Sigmoid colon (tissue), 7 donors: ENCODE data around the gene SLC8B1. TPM values are rescaled to one million over a fixed set of nuclear protein-coding genes. Genes with fewer than 3 reads are reported as not detected.
A peak's percentile ranks its signal among the peaks of the same experiment; 100 is the strongest.
"Not testable (repeated sequence)": the region's sequence is repeated elsewhere in the genome, so short reads cannot be mapped to it uniquely, and the experiment has no call there.

Experiments used
- DNase-seq: peaks from one replicate; pipeline ENCODE4 v3.0.0-alpha.2; 2019
- H3K27ac ChIP-seq, 4 donors: fragments of 200-600 bp; sonication (generic); one replicate each; pipeline ENCODE4 v1.5.1; 2016 to 2019; ENCODE audit warnings: mild to moderate bottlenecking in 1 of 4
- H3K27me3 ChIP-seq, 3 donors: fragments of 200-600 bp; sonication (generic); one replicate each; pipeline ENCODE4 v1.5.1; 2019; ENCODE audit warnings: mild to moderate bottlenecking in 1 of 3
- H3K36me3 ChIP-seq, 4 donors: fragments of 200-600 bp; sonication (generic); one replicate each; pipeline ENCODE4 v1.5.1; 2016 to 2019
- H3K4me1 ChIP-seq, 4 donors: fragments of 200-600 bp; sonication (generic); one replicate each; pipeline ENCODE4 v1.5.1; 2017 to 2019
- H3K4me3 ChIP-seq, 4 donors: fragments of 200-600 bp; sonication (generic); one replicate each; pipeline ENCODE4 v1.5.1; 2017 to 2019; ENCODE audit warnings: mild to moderate bottlenecking in 2 of 4, moderate library complexity in 1 of 4
- H3K9me3 ChIP-seq, 4 donors: fragments of 200-600 bp in 3 of 4; sonication (generic) in 3 of 4; one replicate each; pipeline versions ENCODE4 v1.5.1 to v1.6.1; 2013 to 2019
- EP300 ChIP-seq, 4 donors: sonication (generic); formaldehyde crosslinking; IDR thresholded peaks; one replicate each; pipeline ENCODE4 v1.6.1; 2017; ENCODE audit warnings: antibody characterized with exemption in 4 of 4
- POLR2A ChIP-seq, 2 donors: fragments of 450-650 bp; IDR thresholded peaks; one replicate each; pipeline ENCODE4 v1.6.1; 2016; ENCODE audit warnings: antibody characterized with exemption in 2 of 2, mild to moderate bottlenecking in 2 of 2, moderate library complexity in 2 of 2
- POLR2AphosphoS5 ChIP-seq, 4 donors: sonication (generic); formaldehyde crosslinking; IDR thresholded peaks; one replicate each; pipeline ENCODE4 v1.6.1; 2017; ENCODE audit warnings: antibody characterized with exemption in 4 of 4
- WGBS, 2 donors: extraction: QIAGEN DNeasy Blood & Tissue Kit; methylation state at CpG; one replicate each; pipeline ENCODE4 v1.1.7; 2013; 5-methylcytosine and 5-hydroxymethylcytosine counted together
- intact Hi-C: fragments of 100-400 bp; cut with DNase I; formaldehyde crosslinking; loops from one replicate; pipeline ENCODE4 v1.15.1; 2023
- polyA plus RNA-seq, 3 donors: library from polyadenylated mRNA; stranded (reverse); fragments of 200-250 nt; gene quantifications; one replicate each; pipeline ENCODE4 v1.2.3, GENCODE V29; 2013
- total RNA-seq, 4 donors: library from RNA; depleted of rRNA; stranded (reverse); fragments of >200 nt; gene quantifications; one replicate each; pipeline ENCODE4 v1.1.0, GENCODE V29; 2016
- TF ChIP-seq, protein P1 (sequence below), 4 experiments: fragments of 450-650 bp in 3 of 4; fragments of 200-600 bp in 1 of 4; IDR thresholded peaks; one replicate each; pipeline ENCODE4 v1.5.1; 2016 to 2019; ENCODE audit warnings: antibody characterized with exemption in 4 of 4, mild to moderate bottlenecking in 3 of 4, moderate library complexity in 2 of 4
- donor health status: healthy with polysubstance abuse.
- donor health status: Bipolar disorder and iron deficiency.
- donor health status: healthy.

SLC8B1 gene
- total and polyA plus RNA-seq, 7 donors: 8.4 to 38.5 (median 17.1) TPM

DNA sequence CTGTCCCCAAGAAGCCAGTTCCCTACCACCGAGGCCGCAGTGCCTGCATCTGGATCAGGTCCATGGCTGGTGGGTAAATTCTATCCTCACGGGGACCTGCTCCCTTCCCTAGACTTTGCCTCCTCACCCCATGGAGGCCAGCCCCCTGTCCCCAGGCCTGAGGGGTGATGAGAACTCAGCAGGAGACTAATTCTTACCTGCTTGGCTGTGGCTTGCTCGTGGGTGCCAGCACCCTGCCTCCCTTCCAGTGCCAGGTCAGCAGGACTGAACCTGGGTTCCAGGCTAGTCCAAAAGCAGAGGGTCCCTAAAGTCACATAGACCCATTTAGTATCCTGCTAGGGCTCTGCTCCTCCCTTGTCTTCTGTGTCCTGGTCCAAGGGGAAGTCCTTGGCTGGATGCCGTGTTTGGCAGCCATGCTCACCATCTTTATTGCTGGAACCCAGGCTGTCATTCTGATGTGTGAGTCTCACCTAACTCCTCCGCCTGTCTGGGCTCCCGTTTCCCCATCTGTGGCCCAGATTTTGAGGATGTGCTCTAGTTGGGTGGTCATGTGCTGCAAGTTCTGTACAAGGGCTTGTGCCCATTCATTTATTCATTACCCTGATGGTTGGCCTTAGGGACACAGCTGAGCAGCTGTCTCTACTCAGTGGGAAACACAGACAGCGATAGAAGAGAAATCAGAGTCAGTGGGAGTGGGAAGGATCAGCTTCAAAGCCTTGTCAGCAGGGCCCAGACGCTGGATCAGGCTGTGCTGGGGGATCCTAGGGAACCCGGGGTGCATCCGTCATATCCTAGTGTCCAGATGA, 24.4 kb upstream of the SLC8B1 start:
- Histone ChIP-seq H3K27me3 (no peaks in the 10 kb centered on the region), H3K27ac (peak overlapping the region; percentile 85 to 91 (median 88)), H3K9me3 (no peaks in the 10 kb centered on the region), H3K36me3 (peaks cover 0 to 4% (median 0%) of the 10 kb centered on the region in 4 donors), H3K4me1 (peaks cover 0 to 21% (median 14%) of the 10 kb centered on the region in 4 donors), H3K4me3 (peak overlapping the region; percentile 47 to 90 (median 86))
- 47 to 55% methylated on average over 11 of the region's 11 CpGs for WGBS, 2 donors
- DNase-seq: peak; percentile 80
- TF ChIP-seq EP300 (IDR thresholded peaks at IDR 0.05): no peak
- peak in 1 of 4 donors; percentile 17 for TF ChIP-seq POLR2AphosphoS5 (IDR thresholded peaks at IDR 0.05)
- intact Hi-C loops: loop anchor here (2.0 kb wide), 1 partner anchor 175 kb away; the partner anchor contains the start of genes DDX54 and RITA1

DNA sequence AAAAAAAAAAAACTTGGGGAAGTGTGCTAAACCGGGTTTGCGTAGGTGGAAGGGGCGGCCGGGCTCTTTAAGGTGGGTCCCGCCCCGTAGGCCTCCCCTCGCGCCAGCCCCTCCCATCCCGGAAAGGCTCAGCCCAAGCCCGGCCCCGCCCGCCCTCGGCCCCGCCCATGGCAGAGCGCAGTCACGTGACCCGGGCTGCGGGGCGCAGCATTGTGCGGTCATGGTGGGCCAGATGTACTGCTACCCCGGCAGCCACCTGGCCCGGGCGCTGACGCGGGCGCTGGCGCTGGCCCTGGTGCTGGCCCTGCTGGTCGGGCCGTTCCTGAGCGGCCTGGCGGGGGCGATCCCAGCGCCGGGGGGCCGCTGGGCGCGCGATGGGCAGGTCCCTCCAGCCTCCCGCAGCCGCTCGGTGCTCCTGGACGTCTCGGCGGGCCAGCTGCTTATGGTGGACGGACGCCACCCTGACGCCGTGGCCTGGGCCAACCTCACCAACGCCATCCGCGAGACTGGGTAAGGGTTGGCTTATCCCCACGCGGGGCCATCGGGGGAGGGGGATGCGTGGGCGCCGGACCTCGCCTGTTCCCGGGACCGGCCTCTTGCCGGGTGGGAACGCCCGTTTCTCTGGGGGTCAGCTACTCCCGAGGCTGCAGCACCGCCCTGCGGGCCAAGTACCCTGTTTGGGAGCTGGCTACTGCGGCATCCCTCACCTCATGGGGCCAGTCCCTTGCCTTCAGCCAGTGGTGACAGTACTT, 23.6 kb upstream of the SLC8B1 start, which contains the start of gene PLBD2:
Gene PLBD2 (plus strand): TSS at position 207 of the 752 bp plus-strand sequence. CDS start 14 bp downstream, at position 221.
- Histone ChIP-seq H3K4me3 (peak within 1 kb of the TSS; percentile 47 to 90 (median 86)), H3K4me1 (peaks cover 0 to 21% (median 14%) of the 10 kb centered on the region in 4 donors), H3K27me3 (no peaks in the 10 kb centered on the region), H3K27ac (peak within 1 kb of the TSS; percentile 85 to 91 (median 88)), H3K9me3 (no peaks in the 10 kb centered on the region), H3K36me3 (no peaks in the 10 kb centered on the region)
- TF ChIP-seq, protein P1, sequence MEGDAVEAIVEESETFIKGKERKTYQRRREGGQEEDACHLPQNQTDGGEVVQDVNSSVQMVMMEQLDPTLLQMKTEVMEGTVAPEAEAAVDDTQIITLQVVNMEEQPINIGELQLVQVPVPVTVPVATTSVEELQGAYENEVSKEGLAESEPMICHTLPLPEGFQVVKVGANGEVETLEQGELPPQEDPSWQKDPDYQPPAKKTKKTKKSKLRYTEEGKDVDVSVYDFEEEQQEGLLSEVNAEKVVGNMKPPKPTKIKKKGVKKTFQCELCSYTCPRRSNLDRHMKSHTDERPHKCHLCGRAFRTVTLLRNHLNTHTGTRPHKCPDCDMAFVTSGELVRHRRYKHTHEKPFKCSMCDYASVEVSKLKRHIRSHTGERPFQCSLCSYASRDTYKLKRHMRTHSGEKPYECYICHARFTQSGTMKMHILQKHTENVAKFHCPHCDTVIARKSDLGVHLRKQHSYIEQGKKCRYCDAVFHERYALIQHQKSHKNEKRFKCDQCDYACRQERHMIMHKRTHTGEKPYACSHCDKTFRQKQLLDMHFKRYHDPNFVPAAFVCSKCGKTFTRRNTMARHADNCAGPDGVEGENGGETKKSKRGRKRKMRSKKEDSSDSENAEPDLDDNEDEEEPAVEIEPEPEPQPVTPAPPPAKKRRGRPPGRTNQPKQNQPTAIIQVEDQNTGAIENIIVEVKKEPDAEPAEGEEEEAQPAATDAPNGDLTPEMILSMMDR (IDR thresholded peaks at IDR 0.05): no peak
- TF ChIP-seq POLR2A (IDR thresholded peaks at IDR 0.05) (no peak), EP300 (IDR thresholded peaks at IDR 0.05) (no peak), POLR2AphosphoS5 (IDR thresholded peaks at IDR 0.05) (peak; percentile 51 to 87 (median 72))
- WGBS, 2 donors: 1 to 2% methylated on average over 67 of the region's 67 CpGs
- intact Hi-C loops: loop anchor here (1.0 to 2.0 kb wide), 3 partner anchors 23 to 174 kb away; partner anchors contain the start of genes DDX54, RITA1, SLC8B1 and TPCN1
- DNase-seq: peak; percentile 97

DNA sequence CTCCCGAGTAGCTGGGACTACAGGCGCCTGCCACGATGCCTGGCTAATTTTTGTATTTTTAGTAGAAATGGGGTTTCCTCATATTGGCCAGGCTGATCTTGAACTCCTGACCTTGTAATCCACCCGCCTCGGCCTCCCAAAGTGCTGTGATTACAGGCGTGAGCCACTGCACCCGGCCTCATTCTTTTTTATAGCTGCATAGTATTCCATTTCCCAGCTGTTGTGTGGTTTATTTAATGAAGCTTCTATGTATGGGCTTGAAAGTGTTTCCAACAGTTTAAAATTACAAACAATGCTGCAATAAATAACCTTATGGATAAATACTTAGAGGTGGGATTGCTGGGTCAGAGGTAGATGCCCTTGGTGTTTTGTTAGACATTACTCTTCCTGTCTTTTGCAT, 19.3 kb upstream of the SLC8B1 start:
- H3K4me3 ChIP-seq, H3K27me3 ChIP-seq, H3K27ac ChIP-seq, intact Hi-C loops, H3K36me3 ChIP-seq, H3K9me3 ChIP-seq, DNase-seq: not testable (repeated sequence)
- 86 to 89% methylated on average over 7 of the region's 7 CpGs for WGBS, 2 donors
- H3K4me1 ChIP-seq: peaks cover 0 to 11% (median 3%) of the 10 kb centered on the region in 4 donors

DNA sequence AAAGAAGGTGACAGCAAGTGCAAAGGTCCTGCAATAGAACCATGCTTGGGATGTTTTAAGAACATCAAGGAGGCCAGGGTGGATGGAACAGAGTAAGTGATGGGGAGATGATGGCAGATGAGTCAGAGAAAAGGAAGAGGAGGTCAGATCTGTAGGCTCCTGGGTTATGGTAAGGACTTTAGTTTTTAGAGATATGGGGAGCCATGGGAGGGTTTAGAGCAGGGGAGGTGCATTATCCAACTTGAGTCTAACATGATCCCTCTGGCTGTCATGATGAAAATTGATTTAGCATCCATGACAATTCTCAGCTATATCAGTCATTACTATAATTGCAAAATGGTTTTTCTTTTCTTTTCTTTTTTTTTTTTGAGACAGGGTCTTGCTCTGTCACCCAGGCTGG, 16.2 kb upstream of the SLC8B1 start:
- Histone ChIP-seq H3K4me3 (no peak overlapping the region), H3K9me3 (no peaks in the 10 kb centered on the region), H3K27ac (no peak overlapping the region), H3K36me3 (no peaks in the 10 kb centered on the region), H3K27me3 (peaks cover 0 to 4% (median 0%) of the 10 kb centered on the region in 3 donors), H3K4me1 (no peaks in the 10 kb centered on the region)
- DNase-seq: no peak
- intact Hi-C loops: no loop called here
- TF ChIP-seq POLR2AphosphoS5 (IDR thresholded peaks at IDR 0.05) (no peak), EP300 (IDR thresholded peaks at IDR 0.05) (no peak), POLR2A (IDR thresholded peaks at IDR 0.05) (no peak)
- TF ChIP-seq, protein P1 (IDR thresholded peaks at IDR 0.05): no peak

DNA sequence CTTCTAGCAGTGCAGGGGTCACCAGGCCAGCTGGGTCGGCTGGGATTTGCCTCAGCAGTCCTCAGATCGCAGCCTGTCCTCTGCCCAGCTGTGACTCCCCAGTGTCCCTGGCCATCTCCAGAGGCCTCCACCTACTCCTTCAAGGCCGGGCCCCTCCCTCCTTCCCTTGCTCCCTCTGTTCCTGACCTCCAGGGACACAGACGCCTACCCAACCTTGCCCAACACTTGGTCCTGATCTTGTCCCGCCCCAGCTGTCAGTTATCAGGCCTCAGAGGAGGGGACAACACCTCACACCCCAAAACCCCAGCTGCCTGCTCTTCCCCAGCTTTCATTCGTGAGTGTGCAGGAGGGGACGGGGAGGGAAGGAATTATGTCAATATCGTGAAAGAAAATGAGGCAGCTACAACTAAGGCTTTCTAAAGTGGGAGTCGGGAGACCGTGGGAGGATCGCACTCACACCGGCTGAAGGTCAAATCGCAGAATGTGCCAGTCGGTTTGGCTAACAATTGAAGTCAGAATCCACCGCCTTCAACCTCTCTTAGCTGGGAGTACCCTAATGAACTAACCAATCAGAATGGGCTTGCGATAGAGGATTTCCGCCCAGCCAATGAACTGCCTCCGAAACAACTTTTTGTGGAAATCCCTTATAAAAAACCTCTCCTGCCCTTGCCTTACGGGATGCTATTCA, 14.1 kb upstream of the SLC8B1 start:
- TF ChIP-seq, protein P1 (IDR thresholded peaks at IDR 0.05): no peak
- TF ChIP-seq POLR2A (IDR thresholded peaks at IDR 0.05): no peak
- no peak for TF ChIP-seq POLR2AphosphoS5 (IDR thresholded peaks at IDR 0.05)
- no peak for TF ChIP-seq EP300 (IDR thresholded peaks at IDR 0.05)
- DNase-seq: no peak
- 73 to 74% methylated on average over 19 of the region's 19 CpGs for WGBS, 2 donors
- Histone ChIP-seq H3K9me3 (no peaks in the 10 kb centered on the region), H3K27me3 (peaks cover 0 to 4% (median 0%) of the 10 kb centered on the region in 3 donors), H3K4me3 (no peak overlapping the region), H3K36me3 (no peaks in the 10 kb centered on the region), H3K4me1 (no peaks in the 10 kb centered on the region), H3K27ac (no peak overlapping the region)
- intact Hi-C loops: no loop called here
